ENCODE data around the gene RAB5IF. TPM values are rescaled to one million over a fixed set of nuclear protein-coding genes. Genes with fewer than 3 reads are reported as not detected.

RAB5IF gene
- total and polyA plus RNA-seq, 10 of the 15 experiments (the other 5 are each of a cell fraction or from before 2014, with no cell fraction given), result 19.4 to 246 (median 92.0) TPM

DNA sequence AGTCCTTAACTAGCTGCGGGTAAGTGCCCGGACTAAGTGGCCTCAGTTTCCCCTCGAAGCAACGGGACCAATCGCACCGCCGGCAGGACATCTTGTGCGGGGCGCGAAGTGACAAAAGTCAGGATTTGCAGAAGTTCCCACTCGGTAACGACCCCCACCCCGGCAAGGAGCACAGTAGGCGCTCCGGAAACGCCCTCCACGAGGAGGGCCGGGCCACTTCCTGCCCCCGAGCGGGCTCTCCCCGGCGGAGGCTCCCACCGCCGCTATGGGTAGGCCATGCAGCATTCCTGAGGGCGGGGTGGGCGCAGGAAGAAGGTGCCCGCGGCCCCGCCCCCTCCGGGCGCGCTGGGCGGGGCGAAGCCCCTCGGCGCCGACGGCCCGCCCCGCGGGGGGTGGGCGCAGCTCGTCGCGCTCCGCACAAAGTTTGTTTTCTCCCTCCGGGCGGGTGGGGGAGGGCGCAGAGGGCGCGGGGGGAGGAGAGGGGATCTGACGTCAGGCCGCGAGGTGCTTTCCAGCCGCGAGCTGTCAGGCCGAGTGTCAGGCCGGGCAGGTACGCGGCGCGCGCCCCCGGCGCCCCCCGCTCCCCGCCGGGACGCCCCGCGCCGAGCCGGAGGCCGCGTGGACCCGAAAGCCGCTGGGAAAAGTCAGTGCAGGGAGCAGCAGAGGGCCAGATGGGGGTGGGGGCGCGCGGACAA is 32.3 kb upstream of the RAB5IF start, which contains the start of gene TGIF2 (continued):
- TF ChIP-seq, protein P1, sequence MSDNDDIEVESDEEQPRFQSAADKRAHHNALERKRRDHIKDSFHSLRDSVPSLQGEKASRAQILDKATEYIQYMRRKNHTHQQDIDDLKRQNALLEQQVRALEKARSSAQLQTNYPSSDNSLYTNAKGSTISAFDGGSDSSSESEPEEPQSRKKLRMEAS (IDR thresholded peaks at IDR 0.05; ENCODE audit: low read depth, low read length), result no peak
- TF ChIP-seq RB1 (IDR thresholded peaks at IDR 0.05; ENCODE audit: borderline replicate concordance) (peak; percentile 66), CREB1 (IDR thresholded peaks at IDR 0.05; ENCODE audit: low read depth) (peak; percentile 71), FOXM1 (IDR thresholded peaks at IDR 0.05; ENCODE audit: low read depth, low read length) (no peak), TCF3 (IDR thresholded peaks at IDR 0.05; ENCODE audit: borderline replicate concordance, insufficient read depth, low read depth, low read length) (peak; percentile 49; the same call in 1 of the 2 replicates), ETV6 (conservative IDR thresholded peaks at IDR 0.05 in 1 of 2, IDR thresholded peaks at IDR 0.05 in 1 of 2; ENCODE audit: borderline replicate concordance in 1 of 2, low read depth in 1 of 2) (no peak), NBN (IDR thresholded peaks at IDR 0.05) (0 out of 2 replicates have a peak, but pooled peaks have one; percentile 27), TCF7 (IDR thresholded peaks at IDR 0.05; ENCODE audit: borderline replicate concordance) (no peak), SP1 (IDR thresholded peaks at IDR 0.05; ENCODE audit: low read depth, low read length) (peak; percentile 73), ZZZ3 (IDR thresholded peaks at IDR 0.05; ENCODE audit: control insufficient read depth, insufficient read length, low read depth) (no peak), YY1 (IDR thresholded peaks at IDR 0.05; ENCODE audit: low read depth, low read length) (no peak; the same call in 1 of the 2 replicates), STAT3 (IDR thresholded peaks at IDR 0.05; ENCODE audit: low read depth, low read length) (no peak), LARP7 (IDR thresholded peaks at IDR 0.05) (no peak; the same call in none of the 2 replicates), CBX5 (IDR thresholded peaks at IDR 0.05; ENCODE audit: low read depth) (no peak), MYC (IDR thresholded peaks at IDR 0.05; ENCODE audit: insufficient read depth, insufficient read length, insufficient replicate concordance, low read length, severe bottlenecking) (no peak), RFX5 (IDR thresholded peaks at IDR 0.05; ENCODE audit: low read depth, low read length) (no peak), SIX5 (IDR thresholded peaks at IDR 0.05; ENCODE audit: low read depth, low read length, severe bottlenecking) (no peak), GABPA (IDR thresholded peaks at IDR 0.05; ENCODE audit: low read depth) (peak; percentile 70; the same call in 1 of the 2 replicates), MTA2 (IDR thresholded peaks at IDR 0.05; ENCODE audit: low read depth) (peak; percentile 22; the same call in 1 of the 2 replicates), NRF1 (conservative IDR thresholded peaks at IDR 0.05; ENCODE audit: low read depth, low read length) (no peak), ZNF217 (IDR thresholded peaks at IDR 0.05) (peak; percentile 22; the same call in 1 of the 2 replicates), JUNB (IDR thresholded peaks at IDR 0.05) (no peak), ESRRA (IDR thresholded peaks at IDR 0.05; ENCODE audit: low read length) (no peak), SMAD1 (IDR thresholded peaks at IDR 0.05; ENCODE audit: low read depth, partially characterized antibody) (peak; percentile 39), TAF1 (IDR thresholded peaks at IDR 0.05; ENCODE audit: borderline replicate concordance, low read depth, low read length) (peak; percentile 41)
- TF ChIP-seq, protein P2, sequence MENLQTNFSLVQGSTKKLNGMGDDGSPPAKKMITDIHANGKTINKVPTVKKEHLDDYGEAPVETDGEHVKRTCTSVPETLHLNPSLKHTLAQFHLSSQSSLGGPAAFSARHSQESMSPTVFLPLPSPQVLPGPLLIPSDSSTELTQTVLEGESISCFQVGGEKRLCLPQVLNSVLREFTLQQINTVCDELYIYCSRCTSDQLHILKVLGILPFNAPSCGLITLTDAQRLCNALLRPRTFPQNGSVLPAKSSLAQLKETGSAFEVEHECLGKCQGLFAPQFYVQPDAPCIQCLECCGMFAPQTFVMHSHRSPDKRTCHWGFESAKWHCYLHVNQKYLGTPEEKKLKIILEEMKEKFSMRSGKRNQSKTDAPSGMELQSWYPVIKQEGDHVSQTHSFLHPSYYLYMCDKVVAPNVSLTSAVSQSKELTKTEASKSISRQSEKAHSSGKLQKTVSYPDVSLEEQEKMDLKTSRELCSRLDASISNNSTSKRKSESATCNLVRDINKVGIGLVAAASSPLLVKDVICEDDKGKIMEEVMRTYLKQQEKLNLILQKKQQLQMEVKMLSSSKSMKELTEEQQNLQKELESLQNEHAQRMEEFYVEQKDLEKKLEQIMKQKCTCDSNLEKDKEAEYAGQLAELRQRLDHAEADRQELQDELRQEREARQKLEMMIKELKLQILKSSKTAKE (IDR thresholded peaks at IDR 0.05; ENCODE audit: low read depth, poor library complexity, severe bottlenecking), result no peak
- TF ChIP-seq, protein P3, sequence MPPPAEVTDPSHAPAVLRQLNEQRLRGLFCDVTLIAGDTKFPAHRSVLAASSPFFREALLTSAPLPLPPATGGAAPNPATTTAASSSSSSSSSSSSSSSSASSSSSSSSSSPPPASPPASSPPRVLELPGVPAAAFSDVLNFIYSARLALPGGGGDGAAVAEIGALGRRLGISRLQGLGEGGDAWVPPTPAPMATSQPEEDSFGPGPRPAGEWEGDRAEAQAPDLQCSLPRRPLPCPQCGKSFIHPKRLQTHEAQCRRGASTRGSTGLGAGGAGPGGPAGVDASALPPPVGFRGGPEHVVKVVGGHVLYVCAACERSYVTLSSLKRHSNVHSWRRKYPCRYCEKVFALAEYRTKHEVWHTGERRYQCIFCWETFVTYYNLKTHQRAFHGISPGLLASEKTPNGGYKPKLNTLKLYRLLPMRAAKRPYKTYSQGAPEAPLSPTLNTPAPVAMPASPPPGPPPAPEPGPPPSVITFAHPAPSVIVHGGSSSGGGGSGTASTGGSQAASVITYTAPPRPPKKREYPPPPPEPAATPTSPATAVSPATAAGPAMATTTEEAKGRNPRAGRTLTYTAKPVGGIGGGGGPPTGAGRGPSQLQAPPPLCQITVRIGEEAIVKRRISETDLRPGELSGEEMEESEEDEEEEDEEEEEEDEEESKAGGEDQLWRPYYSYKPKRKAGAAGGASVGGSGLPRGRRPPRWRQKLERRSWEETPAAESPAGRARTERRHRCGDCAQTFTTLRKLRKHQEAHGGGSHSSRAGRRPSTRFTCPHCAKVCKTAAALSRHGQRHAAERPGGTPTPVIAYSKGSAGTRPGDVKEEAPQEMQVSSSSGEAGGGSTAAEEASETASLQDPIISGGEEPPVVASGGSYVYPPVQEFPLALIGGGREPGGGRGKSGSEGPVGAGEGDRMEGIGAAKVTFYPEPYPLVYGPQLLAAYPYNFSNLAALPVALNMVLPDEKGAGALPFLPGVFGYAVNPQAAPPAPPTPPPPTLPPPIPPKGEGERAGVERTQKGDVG (CRISPR knock-in tag; IDR thresholded peaks at IDR 0.05), result no peak

Measured in GM12878 (cell line).